ENCODE measurements around the gene TRIM8. TPM values are rescaled to one million over a fixed set of nuclear protein-coding genes. Genes with fewer than 3 reads are reported as not detected.

TRIM8 gene
- total RNA-seq, 6 experiments from 2014 or later, result 34.7 to 99.8 (median 41.2) TPM

GRCh38 chr10:102641880-102642735 is 2.2 kb upstream of the TRIM8 start:
- H3K4me1 ChIP-seq, result peaks cover 0 to 20% (median 3%) of the 10 kb centered on the region in 4 donors
- peak; percentile 99 for DNase-seq
- ATAC-seq, result peak; percentile 71 to 84 (median 75)
- H3K9me3 ChIP-seq, result no peaks in the 10 kb centered on the region
- peak overlapping the region; percentile 81 to 96 (median 92) for H3K4me3 ChIP-seq
- no peaks in the 10 kb centered on the region for H3K27me3 ChIP-seq
- under 1% methylated on average over 9 of the region's 77 CpGs for WGBS (ENCODE audit: insufficient coverage, low coverage, low lambda C conversion rate, missing lambda C conversion rate)
- intact Hi-C loops (cut with DNase I), result no loop called here
- TF ChIP-seq CTCF (IDR thresholded peaks at IDR 0.05), result no peak
- TF ChIP-seq POLR2A (IDR thresholded peaks at IDR 0.05), result peak; percentile 81
- no peaks in the 10 kb centered on the region for H3K36me3 ChIP-seq
- H3K27ac ChIP-seq, result peak overlapping the region; percentile 96 to 99 (median 97)

DNA sequence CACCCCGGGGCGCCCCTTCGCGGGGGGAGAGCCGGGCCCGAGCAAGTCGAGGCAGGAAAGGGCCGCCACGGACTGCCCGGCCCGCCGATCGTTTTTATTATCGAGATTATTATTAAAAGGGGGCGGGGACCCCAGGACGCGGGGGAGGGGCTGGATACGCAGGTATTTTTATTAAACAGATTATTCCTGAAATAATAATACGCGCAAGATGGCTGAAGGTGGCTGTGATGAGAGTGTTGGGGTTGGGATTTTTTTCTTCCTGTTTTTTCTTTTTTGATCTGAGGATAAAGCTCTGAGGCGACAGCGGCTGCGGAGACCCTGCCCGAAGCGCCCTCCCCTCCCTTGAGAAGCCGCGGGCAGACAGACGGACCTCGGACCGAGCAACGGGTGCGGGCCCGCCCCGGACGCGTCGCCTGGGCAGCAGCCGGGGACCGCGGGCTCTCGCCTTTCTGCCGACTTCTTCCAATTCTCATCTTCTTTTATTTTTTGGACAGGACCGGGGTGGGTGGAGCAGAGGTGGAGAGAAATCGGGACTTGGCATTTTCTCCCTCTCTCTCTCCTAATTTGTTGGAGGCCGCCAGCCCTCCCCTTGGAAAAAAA is 1.4 kb upstream of the TRIM8 start:
- WGBS (ENCODE audit: insufficient coverage, low coverage, low lambda C conversion rate, missing lambda C conversion rate), result 1% methylated on average over 18 of the region's 45 CpGs

GRCh38 chr10:102643336-102644065 is 778 bp upstream of the TRIM8 start:
- H3K4me3 ChIP-seq, result peak overlapping the region; percentile 81 to 96 (median 92)
- WGBS (ENCODE audit: insufficient coverage, low coverage, low lambda C conversion rate, missing lambda C conversion rate), result 0% methylated on average over 8 of the region's 76 CpGs
- TF ChIP-seq POLR2A (IDR thresholded peaks at IDR 0.05), result peak; percentile 81
- TF ChIP-seq CTCF (IDR thresholded peaks at IDR 0.05), result no peak
- no peaks in the 10 kb centered on the region for H3K36me3 ChIP-seq
- peak in 2 of 4 donors; percentile 0 to 2 for ATAC-seq
- intact Hi-C loops (cut with DNase I), result no loop called here
- no peaks in the 10 kb centered on the region for H3K9me3 ChIP-seq
- H3K4me1 ChIP-seq, result peaks cover 0 to 33% (median 10%) of the 10 kb centered on the region in 4 donors
- peak overlapping the region; percentile 96 to 99 (median 97) for H3K27ac ChIP-seq
- peak; percentile 67 to 77 (median 75) for DNase-seq
- no peaks in the 10 kb centered on the region for H3K27me3 ChIP-seq

More for the DNA sequence above, 1.4 kb upstream of the TRIM8 start:
- Histone ChIP-seq H3K27ac (peak overlapping the region; percentile 96 to 99 (median 97)), H3K36me3 (no peaks in the 10 kb centered on the region), H3K9me3 (no peaks in the 10 kb centered on the region), H3K4me1 (peaks cover 0 to 27% (median 7%) of the 10 kb centered on the region in 4 donors), H3K27me3 (no peaks in the 10 kb centered on the region), H3K4me3 (peak overlapping the region; percentile 81 to 96 (median 92))
- intact Hi-C loops (cut with DNase I), result no loop called here
- TF ChIP-seq CTCF (IDR thresholded peaks at IDR 0.05), result no peak
- peak; percentile 29 for TF ChIP-seq POLR2A (IDR thresholded peaks at IDR 0.05)
- peak in 2 of 4 donors; percentile 6 to 8 for ATAC-seq
- peak; percentile 73 to 84 (median 83) for DNase-seq

DNA sequence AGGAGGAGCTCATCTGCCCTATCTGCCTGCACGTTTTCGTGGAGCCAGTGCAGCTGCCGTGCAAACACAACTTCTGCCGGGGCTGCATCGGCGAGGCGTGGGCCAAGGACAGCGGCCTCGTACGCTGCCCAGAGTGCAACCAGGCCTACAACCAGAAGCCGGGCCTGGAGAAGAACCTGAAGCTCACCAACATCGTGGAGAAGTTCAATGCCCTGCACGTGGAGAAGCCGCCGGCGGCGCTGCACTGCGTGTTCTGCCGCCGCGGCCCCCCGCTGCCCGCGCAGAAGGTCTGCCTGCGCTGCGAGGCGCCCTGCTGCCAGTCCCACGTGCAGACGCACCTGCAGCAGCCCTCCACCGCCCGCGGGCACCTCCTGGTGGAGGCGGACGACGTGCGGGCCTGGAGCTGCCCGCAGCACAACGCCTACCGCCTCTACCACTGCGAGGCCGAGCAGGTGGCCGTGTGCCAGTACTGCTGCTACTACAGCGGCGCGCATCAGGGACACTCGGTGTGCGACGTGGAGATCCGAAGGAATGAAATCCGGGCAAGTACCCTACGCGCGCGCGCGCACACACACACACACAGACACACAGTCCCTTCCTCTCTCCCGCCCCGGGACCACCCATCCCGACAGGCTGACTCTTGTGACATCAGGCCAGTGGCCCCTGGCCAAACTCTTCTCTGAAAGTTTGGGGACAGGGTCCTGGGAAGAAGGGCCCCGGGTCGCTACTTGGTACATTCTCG is 538 bp downstream of the TRIM8 start:
- peaks cover 0 to 47% (median 18%) of the 10 kb centered on the region in 4 donors for H3K4me1 ChIP-seq
- 0% methylated on average over 10 of the region's 62 CpGs for WGBS (ENCODE audit: insufficient coverage, low coverage, low lambda C conversion rate, missing lambda C conversion rate)
- intact Hi-C loops (cut with DNase I), result no loop called here
- TF ChIP-seq CTCF (IDR thresholded peaks at IDR 0.05) (peak; percentile 45 to 59 (median 54)), POLR2A (IDR thresholded peaks at IDR 0.05) (peak; percentile 33)
- DNase-seq (peak; percentile 89 to 93 (median 91)), ATAC-seq (peak; percentile 28 to 58 (median 51))
- H3K27ac ChIP-seq, result peak overlapping the region; percentile 96 to 99 (median 97)
- no peaks in the 10 kb centered on the region for H3K27me3 ChIP-seq
- peak overlapping the region; percentile 81 to 96 (median 92) for H3K4me3 ChIP-seq
- H3K36me3 ChIP-seq, result no peaks in the 10 kb centered on the region
- H3K9me3 ChIP-seq, result no peaks in the 10 kb centered on the region
